DOHH2 (cell line): ENCODE measurements around the gene YES1.
"Not testable (repeated sequence)": the region's sequence is repeated elsewhere in the genome, so short reads cannot be mapped to it uniquely, and the experiment has no call there.

Experiments
- EZH2phosphoT487 ChIP-seq: fragments of 200-600 bp; sonication (generic); IDR thresholded peaks from 2 replicates; pipeline ENCODE4 v1.6.1; 2017; ENCODE audit warnings: borderline replicate concordance, mild to moderate bottlenecking, antibody characterized with exemption, low read length, moderate library complexity, mixed read lengths
- TF ChIP-seq, protein P1 (sequence below): fragments of 200-600 bp; sonication (generic); IDR thresholded peaks from one replicate; pipeline ENCODE4 v1.5.1; 2014; ENCODE audit warnings: antibody characterized with exemption, mild to moderate bottlenecking, low read depth, low read length; ENCODE audit not compliant: poor library complexity, severe bottlenecking

DNA sequence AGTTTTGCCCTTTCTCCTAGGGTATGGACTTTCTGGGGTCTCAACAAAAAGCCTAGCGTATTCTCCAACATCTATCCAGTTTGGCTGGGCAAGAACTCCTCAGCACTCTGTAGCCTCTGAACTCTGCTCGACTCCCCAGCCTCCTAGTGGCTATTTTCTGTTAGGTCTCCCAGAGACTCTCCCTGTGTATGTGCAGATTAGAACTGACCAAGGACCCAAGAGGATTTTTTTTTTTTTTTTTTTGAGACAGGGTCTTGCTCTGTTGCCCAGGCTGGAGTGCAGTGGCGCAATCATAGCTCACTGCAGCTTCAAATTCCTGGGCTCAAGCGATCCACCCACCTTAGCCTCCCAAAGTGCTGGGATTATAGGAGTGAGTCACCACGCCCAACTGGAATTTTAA lies 81.9 kb downstream of the YES1 start:
- TF ChIP-seq, protein P1, sequence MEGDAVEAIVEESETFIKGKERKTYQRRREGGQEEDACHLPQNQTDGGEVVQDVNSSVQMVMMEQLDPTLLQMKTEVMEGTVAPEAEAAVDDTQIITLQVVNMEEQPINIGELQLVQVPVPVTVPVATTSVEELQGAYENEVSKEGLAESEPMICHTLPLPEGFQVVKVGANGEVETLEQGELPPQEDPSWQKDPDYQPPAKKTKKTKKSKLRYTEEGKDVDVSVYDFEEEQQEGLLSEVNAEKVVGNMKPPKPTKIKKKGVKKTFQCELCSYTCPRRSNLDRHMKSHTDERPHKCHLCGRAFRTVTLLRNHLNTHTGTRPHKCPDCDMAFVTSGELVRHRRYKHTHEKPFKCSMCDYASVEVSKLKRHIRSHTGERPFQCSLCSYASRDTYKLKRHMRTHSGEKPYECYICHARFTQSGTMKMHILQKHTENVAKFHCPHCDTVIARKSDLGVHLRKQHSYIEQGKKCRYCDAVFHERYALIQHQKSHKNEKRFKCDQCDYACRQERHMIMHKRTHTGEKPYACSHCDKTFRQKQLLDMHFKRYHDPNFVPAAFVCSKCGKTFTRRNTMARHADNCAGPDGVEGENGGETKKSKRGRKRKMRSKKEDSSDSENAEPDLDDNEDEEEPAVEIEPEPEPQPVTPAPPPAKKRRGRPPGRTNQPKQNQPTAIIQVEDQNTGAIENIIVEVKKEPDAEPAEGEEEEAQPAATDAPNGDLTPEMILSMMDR: not testable (repeated sequence)
- TF ChIP-seq EZH2phosphoT487: not testable (repeated sequence)
